Esophagus muscularis mucosa (tissue), 4 donors: ENCODE results near the gene MYO1E.

ENCODE experiments used
- EP300 ChIP-seq: sonication (generic); formaldehyde crosslinking; IDR thresholded peaks from one replicate; pipeline ENCODE4 v1.6.1; 2017; ENCODE audit warnings: antibody characterized with exemption
- POLR2A ChIP-seq: fragments of 450-650 bp; IDR thresholded peaks from one replicate; pipeline ENCODE4 v1.6.1; 2017; ENCODE audit warnings: antibody characterized with exemption, moderate library complexity, mild to moderate bottlenecking, low read depth
- POLR2AphosphoS5 ChIP-seq, 2 donors: sonication (generic); formaldehyde crosslinking; IDR thresholded peaks; one replicate each; pipeline ENCODE4 v1.6.1; 2017; ENCODE audit warnings: antibody characterized with exemption in 2 of 2
- TF ChIP-seq, protein P1 (sequence below), 3 experiments: fragments of 200-600 bp in 2 of 3; fragments of 450-650 bp in 1 of 3; sonication (generic) in 2 of 3; IDR thresholded peaks; one replicate each; pipeline ENCODE4 v1.5.1; 2017 to 2019; ENCODE audit warnings: antibody characterized with exemption in 3 of 3, mild to moderate bottlenecking in 2 of 3, moderate library complexity in 1 of 3

DNA sequence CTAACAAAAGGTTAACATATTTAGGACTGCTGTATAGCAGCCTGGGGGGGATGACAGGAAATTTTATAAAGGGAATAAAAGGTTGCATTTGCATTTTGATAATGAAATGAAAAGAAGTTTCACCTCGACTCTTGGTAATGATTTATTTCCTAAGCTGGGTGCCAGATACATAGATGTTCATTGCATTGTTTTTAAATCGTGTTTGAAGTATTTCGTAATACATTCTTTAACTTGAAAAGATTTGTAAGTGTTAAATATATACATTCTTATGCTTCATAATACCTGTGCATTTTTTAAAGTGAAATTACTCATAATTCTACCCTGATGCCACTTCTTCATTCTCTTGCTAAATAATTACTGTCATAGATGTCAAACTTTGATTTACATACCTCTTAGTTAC lies 143.2 kb downstream of the MYO1E start:
- TF ChIP-seq, protein P1, sequence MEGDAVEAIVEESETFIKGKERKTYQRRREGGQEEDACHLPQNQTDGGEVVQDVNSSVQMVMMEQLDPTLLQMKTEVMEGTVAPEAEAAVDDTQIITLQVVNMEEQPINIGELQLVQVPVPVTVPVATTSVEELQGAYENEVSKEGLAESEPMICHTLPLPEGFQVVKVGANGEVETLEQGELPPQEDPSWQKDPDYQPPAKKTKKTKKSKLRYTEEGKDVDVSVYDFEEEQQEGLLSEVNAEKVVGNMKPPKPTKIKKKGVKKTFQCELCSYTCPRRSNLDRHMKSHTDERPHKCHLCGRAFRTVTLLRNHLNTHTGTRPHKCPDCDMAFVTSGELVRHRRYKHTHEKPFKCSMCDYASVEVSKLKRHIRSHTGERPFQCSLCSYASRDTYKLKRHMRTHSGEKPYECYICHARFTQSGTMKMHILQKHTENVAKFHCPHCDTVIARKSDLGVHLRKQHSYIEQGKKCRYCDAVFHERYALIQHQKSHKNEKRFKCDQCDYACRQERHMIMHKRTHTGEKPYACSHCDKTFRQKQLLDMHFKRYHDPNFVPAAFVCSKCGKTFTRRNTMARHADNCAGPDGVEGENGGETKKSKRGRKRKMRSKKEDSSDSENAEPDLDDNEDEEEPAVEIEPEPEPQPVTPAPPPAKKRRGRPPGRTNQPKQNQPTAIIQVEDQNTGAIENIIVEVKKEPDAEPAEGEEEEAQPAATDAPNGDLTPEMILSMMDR (IDR thresholded peaks at IDR 0.05) = no peak
- TF ChIP-seq EP300 = no peak
- no peak for TF ChIP-seq POLR2A
- no peak for TF ChIP-seq POLR2AphosphoS5 (IDR thresholded peaks at IDR 0.05)
